Activated naive CD8-positive, alpha-beta T cell treated with anti-CD3 and anti-CD28 coated beads, Interleukin-2, amount 10 ng/mL, durations not matched to agents 7 days and 5 days (primary cell): ENCODE results near the gene KIF1A. TPM values are rescaled to one million over a fixed set of nuclear protein-coding genes. Genes with fewer than 3 reads are reported as not detected.
"Not testable (repeated sequence)": the region's sequence is repeated elsewhere in the genome, so short reads cannot be mapped to it uniquely, and the experiment has no call there.

ENCODE experiments used
- ATAC-seq: fragments of 150-1000 bp; cut with Tn5 transposase; one replicate; pipeline ENCODE4 v1.10.0; 2021; ENCODE audit warnings: low read depth, moderate library complexity
- POLR2A ChIA-PET: fragments of 350-600 bp; sonication (Branson Sonifier 250); formaldehyde crosslinking; loops from one replicate; lab custom pipeline; 2021; ENCODE audit warnings: antibody characterized with exemption; lab: Charles Lee
- DNase-seq: peaks from one replicate; pipeline ENCODE4 v3.0.0; 2021
- H3K27ac Mint-ChIP-seq: one replicate; pipeline ENCODE4 v1.8.0; 2022; ENCODE audit warnings: mild to moderate bottlenecking, mixed read lengths
- H3K27me3 Mint-ChIP-seq: one replicate; pipeline ENCODE4 v1.8.0; 2022; ENCODE audit warnings: mild to moderate bottlenecking, moderate library complexity, mixed read lengths
- H3K36me3 Mint-ChIP-seq: one replicate; pipeline ENCODE4 v1.8.0; 2021; ENCODE audit warnings: mild to moderate bottlenecking, mixed read lengths
- H3K4me1 Mint-ChIP-seq: one replicate; pipeline ENCODE4 v1.8.0; 2021; ENCODE audit warnings: mixed read lengths
- H3K4me3 Mint-ChIP-seq: one replicate; pipeline ENCODE4 v1.8.0; 2022; ENCODE audit warnings: mild to moderate bottlenecking, moderate library complexity, mixed read lengths
- H3K9me3 Mint-ChIP-seq: one replicate; pipeline ENCODE4 v1.8.0; 2021; ENCODE audit warnings: mixed read lengths
- total RNA-seq, 2 experiments: library from RNA; stranded (reverse); gene quantifications; one replicate each; pipeline ENCODE4 v1.2.3, GENCODE V29; 2021

The KIF1A gene
- total RNA-seq, 2 experiments from 2014 or later, result 2.0 to 2.3 TPM

DNA sequence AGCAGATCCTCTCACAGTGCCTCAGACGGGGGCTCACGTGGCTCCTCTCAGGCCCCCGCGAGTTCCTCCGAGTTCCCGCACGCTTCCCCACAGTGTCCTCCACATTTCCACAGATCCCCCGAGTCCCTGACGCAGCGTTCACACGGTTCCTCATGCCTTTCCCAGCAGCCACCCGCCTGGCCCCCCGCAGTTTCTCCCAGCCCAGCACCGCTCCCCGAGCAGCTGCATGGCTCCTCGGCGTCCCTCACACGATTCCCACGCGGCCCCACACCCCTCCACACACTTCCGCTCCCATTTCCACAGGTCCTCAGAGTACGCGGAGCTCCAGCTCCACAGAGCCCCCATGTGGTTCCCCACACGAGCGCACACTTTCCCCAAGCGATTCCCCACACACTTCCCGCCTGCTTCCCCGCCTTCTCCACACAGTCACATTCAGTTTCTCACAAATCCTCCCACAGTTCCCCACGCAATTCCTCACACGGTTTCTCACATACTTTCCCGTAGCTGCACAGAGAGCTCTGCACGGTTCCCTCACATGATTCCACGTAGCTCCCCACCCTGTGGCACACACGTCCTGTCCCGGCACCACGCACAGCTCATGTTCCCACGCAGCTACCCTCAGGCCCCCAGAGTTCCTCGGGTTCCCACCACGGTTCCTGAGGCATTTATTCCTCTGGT is 39.9 kb downstream of the KIF1A start:
- Mint-ChIP-seq H3K36me3 (no peaks in the 10 kb centered on the region), H3K27ac (no peak overlapping the region), H3K9me3 (no peaks in the 10 kb centered on the region), H3K27me3 (no peaks in the 10 kb centered on the region), H3K4me1 (no peaks in the 10 kb centered on the region), H3K4me3 (no peak overlapping the region)
- no peak for ATAC-seq
- POLR2A ChIA-PET, result no interaction called here
- no peak for DNase-seq

DNA sequence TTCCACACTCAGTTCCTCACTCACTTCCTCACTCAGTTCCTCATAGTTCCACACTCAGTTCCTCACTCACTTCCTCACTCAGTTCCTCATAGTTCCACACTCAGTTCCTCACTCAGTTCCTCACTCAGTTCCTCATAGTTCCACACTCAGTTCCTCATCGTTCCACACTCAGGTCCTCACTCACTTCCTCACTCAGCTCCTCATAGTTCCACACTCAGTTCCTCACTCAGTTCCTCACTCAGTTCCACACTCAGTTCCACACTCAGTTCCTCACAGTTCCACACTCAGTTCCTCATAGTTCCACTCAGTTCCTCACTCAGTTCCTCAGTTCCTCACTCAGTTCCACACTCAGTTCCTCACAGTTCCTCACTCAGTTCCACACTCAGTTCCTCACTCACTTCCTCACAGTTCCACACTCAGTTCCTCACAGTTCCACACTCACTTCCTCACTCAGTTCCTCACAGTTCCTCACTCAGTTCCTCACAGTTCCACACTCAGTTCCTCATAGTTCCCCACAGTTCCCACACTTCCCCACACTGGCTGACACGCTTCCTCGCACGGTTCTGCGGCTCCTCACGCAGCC is 40.7 kb downstream of the KIF1A start:
- H3K27ac Mint-ChIP-seq, POLR2A ChIA-PET, H3K4me1 Mint-ChIP-seq, DNase-seq, H3K9me3 Mint-ChIP-seq, H3K4me3 Mint-ChIP-seq, H3K27me3 Mint-ChIP-seq, ATAC-seq, H3K36me3 Mint-ChIP-seq: not testable (repeated sequence)

DNA sequence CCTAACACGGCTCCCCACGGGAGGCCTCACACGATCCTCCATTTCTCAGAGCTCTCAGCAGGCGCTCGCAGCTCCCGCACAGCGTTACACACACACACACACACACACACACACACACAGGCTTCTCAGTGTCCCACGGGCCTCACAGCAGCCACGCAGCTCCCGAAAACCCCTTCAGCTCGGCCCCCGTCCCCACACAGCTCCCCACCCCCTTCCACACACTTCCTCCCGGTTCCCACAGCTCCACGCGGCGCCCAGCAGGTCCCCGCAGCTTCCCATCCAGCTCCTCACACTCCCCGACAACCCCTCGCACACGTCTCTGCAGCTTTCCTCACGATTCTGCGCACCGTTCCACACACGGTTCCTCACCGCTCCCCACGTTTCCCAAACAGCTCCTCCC is 41.6 kb downstream of the KIF1A start:
- H3K4me3 Mint-ChIP-seq, result no peak overlapping the region
- H3K36me3 Mint-ChIP-seq, result no peaks in the 10 kb centered on the region
- no peaks in the 10 kb centered on the region for H3K4me1 Mint-ChIP-seq
- ATAC-seq, result no peak
- H3K9me3 Mint-ChIP-seq, result no peaks in the 10 kb centered on the region
- H3K27ac Mint-ChIP-seq, result no peak overlapping the region
- no peak for DNase-seq
- H3K27me3 Mint-ChIP-seq, result no peaks in the 10 kb centered on the region
- POLR2A ChIA-PET, result no interaction called here

DNA sequence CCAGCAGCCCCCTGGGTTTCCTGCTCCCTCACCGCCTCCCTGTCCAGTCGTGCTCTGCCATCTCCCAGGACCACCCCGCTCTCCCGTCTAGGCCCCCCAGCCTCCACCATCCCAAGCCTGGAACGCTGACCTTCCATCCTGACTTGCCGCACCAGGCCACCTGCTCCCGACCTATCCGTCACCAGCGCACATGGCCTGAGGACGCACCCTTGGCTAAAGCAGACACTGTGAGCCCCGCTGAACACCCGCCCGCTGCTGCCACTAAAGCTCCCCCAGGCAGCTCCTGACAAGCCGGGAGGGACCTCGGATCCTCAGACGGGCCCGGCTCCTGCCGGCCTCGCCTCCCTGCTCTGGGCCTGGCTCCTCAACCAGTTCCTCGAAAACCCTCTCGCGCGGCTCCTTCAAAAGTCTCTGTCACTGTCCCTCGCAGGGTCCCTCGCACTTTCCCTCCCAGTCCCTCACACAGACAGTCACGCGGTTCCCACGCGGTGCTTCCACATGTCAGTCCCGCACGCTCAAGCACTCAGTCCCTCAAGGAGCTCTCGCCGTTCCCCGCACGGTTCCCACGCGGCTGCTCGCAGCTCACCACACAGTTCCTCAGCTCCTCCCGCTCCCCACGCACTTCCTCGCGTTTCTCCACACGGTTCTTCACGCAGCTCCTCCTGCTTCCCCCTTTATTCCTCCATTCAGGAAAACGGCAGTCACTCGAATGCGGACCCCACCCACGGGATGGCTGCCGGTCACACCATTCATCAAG is 42.4 kb downstream of the KIF1A start:
- H3K27me3 Mint-ChIP-seq, result no peaks in the 10 kb centered on the region
- H3K9me3 Mint-ChIP-seq, result no peaks in the 10 kb centered on the region
- H3K4me3 Mint-ChIP-seq, result no peak overlapping the region
- no peaks in the 10 kb centered on the region for H3K36me3 Mint-ChIP-seq
- no peak for ATAC-seq
- no peak for DNase-seq
- H3K27ac Mint-ChIP-seq, result no peak overlapping the region
- POLR2A ChIA-PET, result no interaction called here
- H3K4me1 Mint-ChIP-seq, result no peaks in the 10 kb centered on the region

DNA sequence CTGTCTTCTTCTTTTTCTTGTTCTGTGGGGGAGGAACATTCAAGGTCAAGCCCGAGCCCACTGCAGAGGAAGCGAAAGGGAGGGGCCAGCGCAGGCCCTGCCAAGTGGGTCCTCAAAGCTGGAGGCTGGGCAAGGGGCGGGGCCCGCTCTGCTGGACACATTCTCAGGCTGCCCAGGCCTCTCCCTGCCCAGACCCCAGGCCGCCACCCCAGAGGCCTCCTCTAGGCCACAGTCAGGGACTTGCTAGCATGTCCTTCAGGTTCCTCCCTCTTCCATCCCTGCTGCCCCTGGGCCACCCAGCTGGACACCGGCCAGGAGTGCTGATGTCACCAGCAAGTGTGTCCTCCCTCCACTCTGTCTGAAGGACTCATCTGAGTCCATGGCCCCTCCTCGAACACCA is 44.1 kb downstream of the KIF1A start:
- Mint-ChIP-seq H3K4me3 (no peak overlapping the region), H3K27me3 (no peaks in the 10 kb centered on the region), H3K27ac (no peak overlapping the region), H3K4me1 (no peaks in the 10 kb centered on the region), H3K36me3 (no peaks in the 10 kb centered on the region), H3K9me3 (no peaks in the 10 kb centered on the region)
- ATAC-seq (no peak), DNase-seq (no peak)
- POLR2A ChIA-PET, result no interaction called here

DNA sequence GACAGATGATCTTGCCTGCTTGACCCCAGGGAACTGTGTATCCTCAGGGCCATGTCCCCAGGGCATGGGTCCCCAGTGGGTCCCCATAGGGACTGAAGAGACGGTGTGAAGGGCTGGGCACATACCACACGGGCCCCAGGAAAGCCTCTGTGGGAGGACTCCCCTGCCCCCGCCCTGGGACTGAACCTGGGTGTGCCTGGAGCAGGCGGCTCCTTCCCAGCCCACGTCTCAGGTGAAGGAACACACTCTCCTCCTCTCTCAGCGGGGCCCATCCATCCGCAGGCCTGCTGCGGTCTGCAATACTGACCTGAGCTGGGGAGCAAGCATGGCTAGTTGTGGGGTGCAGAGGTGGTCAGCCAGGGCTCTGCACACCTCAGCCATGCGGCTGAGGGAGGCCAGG is 45.2 kb downstream of the KIF1A start:
- POLR2A ChIA-PET, result no interaction called here

DNA sequence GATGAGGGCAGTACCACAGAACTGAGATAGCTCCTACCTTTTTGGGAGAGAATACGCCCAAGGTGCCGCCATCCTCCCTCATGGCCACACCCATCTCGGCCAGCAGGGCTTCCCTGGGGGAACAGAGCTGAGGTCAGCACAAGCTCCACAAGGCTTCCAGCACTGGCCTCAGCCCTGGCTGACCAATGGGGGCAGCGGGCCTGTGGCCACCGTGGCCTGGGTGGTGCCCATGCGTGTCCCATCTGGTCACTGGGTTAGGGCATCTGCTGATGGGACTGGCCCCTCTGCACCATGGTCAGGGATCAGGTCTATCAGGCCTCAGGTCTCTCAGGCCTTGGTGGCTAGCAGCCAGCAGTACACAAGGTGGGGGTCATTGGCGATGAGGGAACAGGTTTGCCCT is 50.9 kb downstream of the KIF1A start:
- Mint-ChIP-seq H3K9me3 (no peaks in the 10 kb centered on the region), H3K27ac (no peak overlapping the region), H3K27me3 (no peaks in the 10 kb centered on the region), H3K4me1 (no peaks in the 10 kb centered on the region), H3K4me3 (no peak overlapping the region), H3K36me3 (no peaks in the 10 kb centered on the region)
- DNase-seq (no peak), ATAC-seq (no peak)
- POLR2A ChIA-PET, result no interaction called here

More for the DNA sequence above, 45.2 kb downstream of the KIF1A start:
- ATAC-seq, result no peak
- H3K27ac Mint-ChIP-seq, result no peak overlapping the region
- no peaks in the 10 kb centered on the region for H3K4me1 Mint-ChIP-seq
- no peaks in the 10 kb centered on the region for H3K36me3 Mint-ChIP-seq
- H3K27me3 Mint-ChIP-seq, result no peaks in the 10 kb centered on the region
- H3K4me3 Mint-ChIP-seq, result no peak overlapping the region
- no peak for DNase-seq
- no peaks in the 10 kb centered on the region for H3K9me3 Mint-ChIP-seq

DNA sequence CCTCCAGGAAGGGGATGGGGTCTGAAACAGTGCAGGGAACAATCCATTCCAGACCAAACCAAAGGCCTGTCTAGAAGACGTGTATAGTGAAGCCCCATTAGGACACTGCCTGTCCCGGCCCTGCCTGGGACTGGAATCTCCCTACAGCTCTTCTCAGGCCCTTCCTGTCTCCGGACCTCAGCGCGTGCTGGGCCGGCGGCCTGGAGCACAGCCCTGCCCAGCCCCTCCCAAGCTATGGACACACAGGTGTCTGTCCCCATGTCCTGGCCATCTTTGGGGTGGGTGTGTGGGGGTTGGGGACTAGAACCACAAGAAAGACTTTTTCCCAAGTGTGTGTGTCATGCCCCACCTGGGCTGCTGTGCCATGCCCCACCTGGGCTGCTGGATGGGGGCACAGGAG is 51.8 kb downstream of the KIF1A start:
- POLR2A ChIA-PET, result no interaction called here
- no peaks in the 10 kb centered on the region for H3K9me3 Mint-ChIP-seq
- DNase-seq (no peak), ATAC-seq (no peak)
- no peaks in the 10 kb centered on the region for H3K4me1 Mint-ChIP-seq
- no peaks in the 10 kb centered on the region for H3K27me3 Mint-ChIP-seq
- H3K27ac Mint-ChIP-seq, result no peak overlapping the region
- H3K4me3 Mint-ChIP-seq, result no peak overlapping the region
- no peaks in the 10 kb centered on the region for H3K36me3 Mint-ChIP-seq

DNA sequence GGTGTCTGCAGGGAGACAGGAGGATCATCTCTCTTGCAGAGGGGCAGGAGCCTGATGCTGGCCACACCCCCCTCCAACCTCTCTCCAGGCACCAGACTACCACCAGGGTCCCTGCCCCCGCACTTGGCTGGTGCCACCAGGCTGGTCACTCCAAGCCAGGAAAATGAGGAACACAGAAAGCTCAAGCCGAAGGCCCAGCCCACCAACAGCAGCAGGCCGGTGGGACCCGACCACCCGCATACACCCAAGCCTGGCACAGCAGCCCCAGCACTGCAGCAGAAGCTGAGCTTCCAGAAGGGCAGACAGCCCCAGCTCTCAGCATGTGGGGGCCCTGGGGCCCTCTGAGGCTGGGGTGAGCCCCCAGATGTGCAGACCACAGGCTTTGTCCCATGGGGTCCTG is 52.7 kb downstream of the KIF1A start:
- Mint-ChIP-seq H3K36me3 (no peaks in the 10 kb centered on the region), H3K9me3 (no peaks in the 10 kb centered on the region), H3K27ac (no peak overlapping the region), H3K4me1 (no peaks in the 10 kb centered on the region), H3K27me3 (no peaks in the 10 kb centered on the region), H3K4me3 (no peak overlapping the region)
- DNase-seq (no peak), ATAC-seq (no peak)
- POLR2A ChIA-PET, result no interaction called here

DNA sequence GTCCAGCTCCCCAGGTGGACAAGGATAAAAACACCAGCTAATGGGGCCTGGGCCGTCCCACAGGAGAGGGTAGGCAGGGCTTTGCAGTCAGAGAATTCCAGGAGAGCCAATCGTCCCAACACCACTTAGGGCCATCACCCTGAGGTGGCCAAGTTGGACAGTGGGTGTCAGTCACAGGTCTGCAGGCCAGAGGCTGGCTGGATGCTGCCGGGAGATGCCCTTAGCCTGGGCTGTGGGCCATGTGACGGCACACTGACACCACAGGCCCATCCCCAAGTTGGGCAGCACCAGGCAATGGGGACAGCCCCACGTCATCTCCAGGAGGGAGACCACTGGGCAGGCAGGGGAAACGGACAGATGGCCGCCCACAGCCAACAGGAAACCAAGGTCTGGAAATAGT is 53.9 kb downstream of the KIF1A start:
- H3K36me3 Mint-ChIP-seq, result no peaks in the 10 kb centered on the region
- ATAC-seq (no peak), DNase-seq (no peak)
- H3K4me1 Mint-ChIP-seq, result no peaks in the 10 kb centered on the region
- H3K4me3 Mint-ChIP-seq, result no peak overlapping the region
- POLR2A ChIA-PET, result no interaction called here
- no peaks in the 10 kb centered on the region for H3K9me3 Mint-ChIP-seq
- no peak overlapping the region for H3K27ac Mint-ChIP-seq
- H3K27me3 Mint-ChIP-seq, result no peaks in the 10 kb centered on the region

DNA sequence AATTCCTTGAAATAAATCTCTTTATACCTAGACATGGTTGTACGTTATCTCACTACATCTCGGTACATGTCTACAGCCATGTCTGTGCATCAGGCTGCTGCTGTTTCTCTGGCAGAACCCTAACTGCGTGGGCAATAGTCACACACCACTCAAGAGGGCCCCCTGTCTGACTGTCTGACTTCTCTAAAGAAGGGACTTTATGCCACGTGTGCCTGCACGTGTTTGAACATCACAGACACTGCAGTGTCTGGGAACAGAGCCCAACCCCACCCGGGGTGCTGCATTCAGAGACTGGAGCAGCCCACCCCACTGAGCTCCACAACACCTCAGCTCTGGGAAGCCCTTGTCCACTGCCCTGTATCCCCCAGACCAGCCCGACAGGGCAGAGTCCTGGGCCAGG is 55.0 kb downstream of the KIF1A start:
- no peaks in the 10 kb centered on the region for H3K4me1 Mint-ChIP-seq
- no peak for DNase-seq
- ATAC-seq, result no peak
- no peaks in the 10 kb centered on the region for H3K9me3 Mint-ChIP-seq
- no peak overlapping the region for H3K27ac Mint-ChIP-seq
- H3K36me3 Mint-ChIP-seq, result no peaks in the 10 kb centered on the region
- no peak overlapping the region for H3K4me3 Mint-ChIP-seq
- POLR2A ChIA-PET, result no interaction called here
- no peaks in the 10 kb centered on the region for H3K27me3 Mint-ChIP-seq

DNA sequence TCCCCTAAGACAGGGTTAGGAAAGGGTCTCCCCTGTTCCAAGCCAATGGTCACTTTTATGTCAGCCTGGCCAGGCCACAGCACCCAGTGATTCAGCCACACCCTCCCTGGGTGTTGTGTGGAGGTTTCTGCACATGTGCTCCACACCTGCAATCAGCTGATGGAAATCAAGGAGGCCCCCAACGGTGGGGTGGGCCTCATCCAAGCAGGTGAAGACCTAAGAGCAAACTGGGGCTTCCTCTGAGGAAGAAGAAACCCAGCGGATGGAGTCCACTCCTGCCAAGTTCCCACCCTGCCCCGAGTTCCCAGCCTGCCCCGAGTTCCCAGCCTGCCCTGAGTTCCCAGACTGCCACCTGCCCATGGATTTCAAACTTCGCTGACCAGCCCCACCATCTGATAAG is 55.4 kb downstream of the KIF1A start:
- Mint-ChIP-seq H3K4me3 (no peak overlapping the region), H3K4me1 (no peaks in the 10 kb centered on the region), H3K9me3 (no peaks in the 10 kb centered on the region), H3K27me3 (no peaks in the 10 kb centered on the region), H3K27ac (no peak overlapping the region), H3K36me3 (no peaks in the 10 kb centered on the region)
- ATAC-seq (no peak), DNase-seq (no peak)
- POLR2A ChIA-PET, result no interaction called here

DNA sequence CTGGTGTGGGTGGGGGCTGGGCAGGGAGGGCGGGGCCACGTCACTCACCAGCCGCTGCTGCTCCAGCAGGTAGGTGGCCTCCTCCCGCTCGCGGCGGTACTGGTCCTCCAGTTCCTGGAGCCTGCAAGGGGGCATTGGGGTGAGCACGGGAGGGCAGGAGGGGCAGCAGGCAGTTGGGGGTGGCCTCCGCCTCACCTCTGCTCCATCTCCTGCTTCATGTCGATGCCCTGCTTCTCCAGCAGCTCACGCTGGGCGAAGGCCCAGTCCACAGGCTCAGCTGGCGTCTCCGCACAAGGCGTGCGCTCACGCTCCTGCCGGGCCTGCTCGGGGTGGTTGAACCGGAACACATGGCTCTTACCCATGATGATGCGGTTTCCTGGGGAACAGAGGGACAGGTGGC is 57.0 kb downstream of the KIF1A start:
- H3K4me1 Mint-ChIP-seq, result no peaks in the 10 kb centered on the region
- H3K27ac Mint-ChIP-seq, result no peak overlapping the region
- no peaks in the 10 kb centered on the region for H3K9me3 Mint-ChIP-seq
- H3K4me3 Mint-ChIP-seq, result no peak overlapping the region
- H3K36me3 Mint-ChIP-seq, result no peaks in the 10 kb centered on the region
- POLR2A ChIA-PET, result no interaction called here
- no peaks in the 10 kb centered on the region for H3K27me3 Mint-ChIP-seq
- DNase-seq (no peak), ATAC-seq (no peak)

DNA sequence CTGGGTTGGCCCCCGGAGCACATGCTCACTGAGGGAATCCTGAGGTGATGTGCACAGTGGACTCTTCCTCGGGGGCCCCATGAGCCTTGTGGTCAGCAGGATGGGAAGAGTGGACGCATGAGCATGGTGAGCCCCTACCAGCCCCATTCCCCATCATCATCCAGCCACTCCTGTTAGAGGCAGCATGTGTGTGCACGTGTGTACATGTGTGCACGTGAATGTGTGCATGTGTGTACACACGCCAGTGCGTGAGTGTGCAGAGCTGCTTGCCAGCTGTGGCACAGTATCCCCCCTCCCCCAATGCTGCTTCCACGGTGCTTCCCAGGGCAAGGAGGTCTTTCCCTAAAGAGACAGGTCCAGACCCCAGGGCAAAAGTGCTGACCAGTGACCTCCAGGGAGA is 57.8 kb downstream of the KIF1A start:
- Mint-ChIP-seq H3K4me1 (no peaks in the 10 kb centered on the region), H3K4me3 (no peak overlapping the region), H3K36me3 (no peaks in the 10 kb centered on the region), H3K9me3 (no peaks in the 10 kb centered on the region), H3K27ac (no peak overlapping the region), H3K27me3 (no peaks in the 10 kb centered on the region)
- DNase-seq, result no peak
- POLR2A ChIA-PET, result no interaction called here
- ATAC-seq, result no peak
